ENCODE data around the gene TRAPPC4. TPM values are rescaled to one million over a fixed set of nuclear protein-coding genes. Genes with fewer than 3 reads are reported as not detected.

The TRAPPC4 gene
- total and polyA plus RNA-seq, 4 donors, result 43.0 to 71.4 (median 54.5) TPM

GRCh38 chr11:118973985-118974384 is 44.6 kb upstream of the TRAPPC4 start:
- DNase-seq (no peak), ATAC-seq (ENCODE audit: insufficient read depth, low FRiP score) (peak; percentile 82)
- H3K27me3 ChIP-seq (ENCODE audit: control insufficient read depth in 3 of 3, insufficient read depth in 3 of 3, low read length in 2 of 3), result peaks cover 0 to 7% (median 5%) of the 10 kb centered on the region in 3 donors
- no peak overlapping the region for H3K4me3 ChIP-seq
- WGBS, 2 donors, result 65 to 69% methylated on average over 2 of the region's 2 CpGs
- no peaks in the 10 kb centered on the region for H3K9me3 ChIP-seq (ENCODE audit: control insufficient read depth in 4 of 4, insufficient read depth in 3 of 4, low read length in 3 of 4)
- H3K27ac ChIP-seq (ENCODE audit: low read depth in 1 of 2, low read length in 1 of 2), result no peak overlapping the region
- H3K4me1 ChIP-seq (ENCODE audit: control insufficient read depth in 5 of 5, insufficient read depth in 5 of 5, low read length in 5 of 5), result peaks cover 0 to 5% (median 0%) of the 10 kb centered on the region in 5 donors
- H3K9ac ChIP-seq (ENCODE audit: insufficient read depth in 1 of 2, low read length in 2 of 2), result no peak overlapping the region
- no peak for TF ChIP-seq CTCF (IDR thresholded peaks at IDR 0.05; ENCODE audit: control extremely low read depth, extremely low read depth)
- H3K36me3 ChIP-seq (ENCODE audit: control insufficient read depth in 4 of 4, insufficient read depth in 4 of 4, low read length in 4 of 4), result no peaks in the 10 kb centered on the region

- Histone ChIP-seq H3K9me3 (ENCODE audit: control insufficient read depth in 4 of 4, insufficient read depth in 3 of 4, low read length in 3 of 4) (no peaks in the 10 kb centered on the region), H3K9ac (ENCODE audit: insufficient read depth in 1 of 2, low read length in 2 of 2) (no peak overlapping the region), H3K27ac (ENCODE audit: low read depth in 1 of 2, low read length in 1 of 2) (no peak overlapping the region), H3K4me3 (no peak overlapping the region), H3K4me1 (ENCODE audit: control insufficient read depth in 5 of 5, insufficient read depth in 5 of 5, low read length in 5 of 5) (peaks cover 0 to 13% (median 3%) of the 10 kb centered on the region in 5 donors), H3K36me3 (ENCODE audit: control insufficient read depth in 4 of 4, insufficient read depth in 4 of 4, low read length in 4 of 4) (no peaks in the 10 kb centered on the region), H3K27me3 (ENCODE audit: control insufficient read depth in 3 of 3, insufficient read depth in 3 of 3, low read length in 2 of 3) (peaks cover 0 to 4% (median 2%) of the 10 kb centered on the region in 3 donors)
- WGBS, 2 donors, result 83 to 88% methylated on average over 15 of the region's 15 CpGs
- ATAC-seq (ENCODE audit: insufficient read depth, low FRiP score), result no peak
- DNase-seq, result no peak
- TF ChIP-seq CTCF (IDR thresholded peaks at IDR 0.05; ENCODE audit: control extremely low read depth, extremely low read depth), result no peak
Observed at GRCh38 chr11:118975771-118976709, 42.5 kb upstream of the TRAPPC4 start.

- H3K9ac ChIP-seq (ENCODE audit: insufficient read depth in 1 of 2, low read length in 2 of 2), result no peak overlapping the region
- 24 to 56% methylated on average over 9 of the region's 9 CpGs for WGBS, 2 donors
- no peak overlapping the region for H3K27ac ChIP-seq (ENCODE audit: low read depth in 1 of 2, low read length in 1 of 2)
- no peak for ATAC-seq (ENCODE audit: insufficient read depth, low FRiP score)
- no peak overlapping the region for H3K4me3 ChIP-seq
- H3K36me3 ChIP-seq (ENCODE audit: control insufficient read depth in 4 of 4, insufficient read depth in 4 of 4, low read length in 4 of 4), result no peaks in the 10 kb centered on the region
- no peak for TF ChIP-seq CTCF (IDR thresholded peaks at IDR 0.05; ENCODE audit: control extremely low read depth, extremely low read depth)
- H3K27me3 ChIP-seq (ENCODE audit: control insufficient read depth in 3 of 3, insufficient read depth in 3 of 3, low read length in 2 of 3), result no peaks in the 10 kb centered on the region
- DNase-seq, result no peak
- no peaks in the 10 kb centered on the region for H3K9me3 ChIP-seq (ENCODE audit: control insufficient read depth in 4 of 4, insufficient read depth in 3 of 4, low read length in 3 of 4)
- peaks cover 0 to 13% (median 0%) of the 10 kb centered on the region in 5 donors for H3K4me1 ChIP-seq (ENCODE audit: control insufficient read depth in 5 of 5, insufficient read depth in 5 of 5, low read length in 5 of 5)
Observed at GRCh38 chr11:118979434-118979833, 39.1 kb upstream of the TRAPPC4 start.
